Breast epithelium (tissue), 4 donors: Measurements from ENCODE around the gene C19orf47. TPM values are rescaled to one million over a fixed set of nuclear protein-coding genes. Genes with fewer than 3 reads are reported as not detected.

ENCODE experiments used
- DNase-seq, 2 donors: peaks; one replicate each; pipeline ENCODE4 v3.0.0-alpha.2; 2019; ENCODE audit warnings: low spot score in 2 of 2
- H3K27ac ChIP-seq, 2 donors: fragments of 200-600 bp; sonication (generic) in 1 of 2; one replicate each; pipeline ENCODE4 v1.5.1; 2016 to 2019; ENCODE audit warnings: mild to moderate bottlenecking in 1 of 2
- H3K27me3 ChIP-seq, 2 donors: fragments of 200-600 bp; sonication (generic) in 1 of 2; one replicate each; pipeline versions ENCODE4 v1.5.1 to v1.6.0; 2017 to 2019; ENCODE audit warnings: control low read depth in 1 of 2, mild to moderate bottlenecking in 1 of 2
- H3K36me3 ChIP-seq: fragments of 200-600 bp; one replicate; pipeline ENCODE4 v1.5.1; 2019
- H3K4me1 ChIP-seq, 2 donors: fragments of 200-600 bp; sonication (generic); one replicate each; pipeline ENCODE4 v1.5.1; 2016 to 2019; ENCODE audit warnings: control low read depth in 1 of 2
- H3K4me3 ChIP-seq, 3 donors: fragments of 200-600 bp; sonication (generic); 1 replicate in 2 of 3; 2 replicates in 1 of 3; pipeline ENCODE4 v1.5.1; 2016 to 2019; ENCODE audit warnings: mild to moderate bottlenecking in 3 of 3, moderate library complexity in 2 of 3
- H3K9me3 ChIP-seq, 2 donors: fragments of 200-600 bp; sonication (generic) in 1 of 2; one replicate each; pipeline ENCODE4 v1.5.1; 2016 to 2019; ENCODE audit warnings: control low read depth in 1 of 2
- CTCF ChIP-seq, 3 donors: fragments of 450-650 bp; IDR thresholded peaks; one replicate each; pipeline ENCODE4 v1.5.1; 2016 to 2017; ENCODE audit warnings: antibody characterized with exemption in 3 of 3, mild to moderate bottlenecking in 3 of 3, moderate library complexity in 3 of 3
- POLR2A ChIP-seq: fragments of 450-650 bp; IDR thresholded peaks from one replicate; pipeline ENCODE4 v1.6.1; 2016; ENCODE audit warnings: antibody characterized with exemption, mild to moderate bottlenecking, moderate library complexity
- POLR2AphosphoS5 ChIP-seq, 3 donors: sonication (generic); formaldehyde crosslinking; IDR thresholded peaks; one replicate each; pipeline ENCODE4 v1.6.1; 2017; ENCODE audit warnings: antibody characterized with exemption in 3 of 3
- intact Hi-C: fragments of 100-400 bp; cut with DNase I; formaldehyde crosslinking; loops from one replicate; pipeline ENCODE4 v1.15.1; 2023; ENCODE audit warnings: low total_unique reads
- total RNA-seq, 3 donors: library from RNA; depleted of rRNA; stranded (reverse); fragments of >200 nt; gene quantifications; one replicate each; pipeline ENCODE4 v1.1.0, GENCODE V29; 2016

C19orf47 gene
- total RNA-seq, 3 donors from 2014 or later: 6.7 to 13.0 (median 10.2) TPM

- no peak overlapping the region for H3K4me3 ChIP-seq
- no peaks in the 10 kb centered on the region for H3K36me3 ChIP-seq
- intact Hi-C loops: loop anchor here (10.0 kb wide), 1 partner anchor 741 kb away; no protein-coding TSS in a partner anchor
- no peak overlapping the region for H3K27ac ChIP-seq
- H3K27me3 ChIP-seq: no peaks in the 10 kb centered on the region
- H3K9me3 ChIP-seq: no peaks in the 10 kb centered on the region
- H3K4me1 ChIP-seq: no peaks in the 10 kb centered on the region
- no peak for DNase-seq
- TF ChIP-seq POLR2AphosphoS5 (IDR thresholded peaks at IDR 0.05) (no peak), POLR2A (no peak), CTCF (IDR thresholded peaks at IDR 0.05) (no peak)
Observed at GRCh38 chr19:40313229-40313983, 34.8 kb downstream of the C19orf47 start.

GRCh38 chr19:40312533-40312932, 35.7 kb downstream of the C19orf47 start:
- Histone ChIP-seq H3K4me3 (no peak overlapping the region), H3K4me1 (no peaks in the 10 kb centered on the region), H3K36me3 (no peaks in the 10 kb centered on the region), H3K27me3 (no peaks in the 10 kb centered on the region), H3K9me3 (no peaks in the 10 kb centered on the region), H3K27ac (no peak overlapping the region)
- DNase-seq: no peak
- intact Hi-C loops: loop anchor here (10.0 kb wide), 1 partner anchor 742 kb away; no protein-coding TSS in a partner anchor
- TF ChIP-seq POLR2AphosphoS5 (IDR thresholded peaks at IDR 0.05) (no peak), CTCF (IDR thresholded peaks at IDR 0.05) (no peak), POLR2A (no peak)

GRCh38 chr19:40309666-40310065, 38.5 kb downstream of the C19orf47 start:
- no peaks in the 10 kb centered on the region for H3K27me3 ChIP-seq
- H3K9me3 ChIP-seq: no peaks in the 10 kb centered on the region
- DNase-seq: no peak
- no peaks in the 10 kb centered on the region for H3K36me3 ChIP-seq
- H3K4me1 ChIP-seq: no peaks in the 10 kb centered on the region
- H3K4me3 ChIP-seq: no peak overlapping the region
- no peak overlapping the region for H3K27ac ChIP-seq
- TF ChIP-seq CTCF (IDR thresholded peaks at IDR 0.05) (no peak), POLR2AphosphoS5 (IDR thresholded peaks at IDR 0.05) (no peak), POLR2A (no peak)
- intact Hi-C loops: loop anchor here (10.0 kb wide), 1 partner anchor 745 kb away; no protein-coding TSS in a partner anchor

GRCh38 chr19:40305403-40305802, 42.8 kb downstream of the C19orf47 start:
- Histone ChIP-seq H3K4me3 (no peak overlapping the region), H3K27me3 (no peaks in the 10 kb centered on the region), H3K4me1 (no peaks in the 10 kb centered on the region), H3K9me3 (no peaks in the 10 kb centered on the region), H3K27ac (no peak overlapping the region), H3K36me3 (no peaks in the 10 kb centered on the region)
- peak; percentile 57 to 74 for DNase-seq
- intact Hi-C loops: no loop called here
- TF ChIP-seq POLR2A (no peak), CTCF (IDR thresholded peaks at IDR 0.05) (peak; percentile 45 to 73 (median 72))

- no peaks in the 10 kb centered on the region for H3K36me3 ChIP-seq
- no peak for TF ChIP-seq POLR2AphosphoS5 (IDR thresholded peaks at IDR 0.05)
- no peak for TF ChIP-seq CTCF (IDR thresholded peaks at IDR 0.05)
- TF ChIP-seq POLR2A: no peak
- H3K27me3 ChIP-seq: no peaks in the 10 kb centered on the region
- H3K27ac ChIP-seq: peak overlapping the region in 1 of 2 donors; percentile 46
- no peak overlapping the region for H3K4me3 ChIP-seq
- DNase-seq: no peak
- no peaks in the 10 kb centered on the region for H3K4me1 ChIP-seq
- intact Hi-C loops: no loop called here
- no peaks in the 10 kb centered on the region for H3K9me3 ChIP-seq
Observed at GRCh38 chr19:40304306-40304705, 43.9 kb downstream of the C19orf47 start.
